IPS-18a (cell line): ENCODE data around the gene LRRC14B.

Experiments used
- H3K27ac ChIP-seq: one replicate; pipeline ENCODE4 v1.5.1; 2013; ENCODE audit warnings: low read length
- H3K27me3 ChIP-seq: one replicate; pipeline ENCODE4 v1.6.1; 2013; ENCODE audit warnings: mild to moderate bottlenecking, low read length; ENCODE audit not compliant: control insufficient read depth, insufficient read depth
- H3K36me3 ChIP-seq: one replicate; pipeline ENCODE4 v1.6.1; 2013; ENCODE audit warnings: low read depth, low read length; ENCODE audit not compliant: control insufficient read depth
- H3K4me1 ChIP-seq: one replicate; pipeline ENCODE4 v1.6.1; 2013; ENCODE audit warnings: low read depth, low read length; ENCODE audit not compliant: control insufficient read depth
- H3K4me3 ChIP-seq: one replicate; pipeline ENCODE4 v1.5.1; 2013; ENCODE audit warnings: low read length
- H3K9ac ChIP-seq: one replicate; pipeline ENCODE4 v1.6.1; 2013; ENCODE audit warnings: mild to moderate bottlenecking, low read length, moderate library complexity
- H3K9me3 ChIP-seq: one replicate; pipeline ENCODE4 v1.6.1; 2013; ENCODE audit warnings: low read depth, low read length; ENCODE audit not compliant: control insufficient read depth

Gene LRRC14B

GRCh38 chr5:180286-180918 lies 10.9 kb upstream of the LRRC14B start:
- H3K4me3 ChIP-seq, result no peak overlapping the region
- H3K9me3 ChIP-seq, result no peaks in the 10 kb centered on the region
- H3K27ac ChIP-seq, result no peak overlapping the region
- H3K27me3 ChIP-seq, result no peaks in the 10 kb centered on the region
- no peaks in the 10 kb centered on the region for H3K4me1 ChIP-seq
- H3K9ac ChIP-seq, result no peak overlapping the region
- no peaks in the 10 kb centered on the region for H3K36me3 ChIP-seq

- Histone ChIP-seq H3K9ac (no peak overlapping the region), H3K9me3 (no peaks in the 10 kb centered on the region), H3K36me3 (no peaks in the 10 kb centered on the region), H3K27me3 (no peaks in the 10 kb centered on the region), H3K27ac (no peak overlapping the region), H3K4me1 (no peaks in the 10 kb centered on the region), H3K4me3 (no peak overlapping the region)
Observed at GRCh38 chr5:181160-181559, 10.1 kb upstream of the LRRC14B start.

- no peaks in the 10 kb centered on the region for H3K27me3 ChIP-seq
Observed at GRCh38 chr5:181566-181965, 9.7 kb upstream of the LRRC14B start.

GRCh38 chr5:182126-182525 lies 9.2 kb upstream of the LRRC14B start:
- H3K27ac ChIP-seq, result no peak overlapping the region
- no peaks in the 10 kb centered on the region for H3K4me1 ChIP-seq
- no peak overlapping the region for H3K4me3 ChIP-seq
- H3K9me3 ChIP-seq, result no peaks in the 10 kb centered on the region
- H3K36me3 ChIP-seq, result no peaks in the 10 kb centered on the region
- H3K9ac ChIP-seq, result no peak overlapping the region
- H3K27me3 ChIP-seq, result no peaks in the 10 kb centered on the region

More at GRCh38 chr5:181566-181965, 9.7 kb upstream of the LRRC14B start:
- H3K9me3 ChIP-seq, result no peaks in the 10 kb centered on the region
- no peaks in the 10 kb centered on the region for H3K36me3 ChIP-seq
- no peak overlapping the region for H3K27ac ChIP-seq
- H3K4me3 ChIP-seq, result no peak overlapping the region
- no peaks in the 10 kb centered on the region for H3K4me1 ChIP-seq
- H3K9ac ChIP-seq, result no peak overlapping the region

- H3K36me3 ChIP-seq, result no peaks in the 10 kb centered on the region
- H3K9me3 ChIP-seq, result no peaks in the 10 kb centered on the region
- H3K4me3 ChIP-seq, result no peak overlapping the region
- no peaks in the 10 kb centered on the region for H3K27me3 ChIP-seq
- H3K9ac ChIP-seq, result no peak overlapping the region
- no peak overlapping the region for H3K27ac ChIP-seq
- no peaks in the 10 kb centered on the region for H3K4me1 ChIP-seq
Observed at GRCh38 chr5:184471-184870, 6.8 kb upstream of the LRRC14B start.

GRCh38 chr5:185095-186070 lies 5.9 kb upstream of the LRRC14B start:
- no peak overlapping the region for H3K27ac ChIP-seq
- no peaks in the 10 kb centered on the region for H3K4me1 ChIP-seq
- no peak overlapping the region for H3K9ac ChIP-seq
- H3K27me3 ChIP-seq, result no peaks in the 10 kb centered on the region
- H3K4me3 ChIP-seq, result no peak overlapping the region
- no peaks in the 10 kb centered on the region for H3K9me3 ChIP-seq
- no peaks in the 10 kb centered on the region for H3K36me3 ChIP-seq

GRCh38 chr5:186091-187041 lies 4.9 kb upstream of the LRRC14B start:
- Histone ChIP-seq H3K36me3 (no peaks in the 10 kb centered on the region), H3K27ac (no peak overlapping the region), H3K4me1 (no peaks in the 10 kb centered on the region), H3K27me3 (no peaks in the 10 kb centered on the region), H3K4me3 (no peak overlapping the region), H3K9ac (no peak overlapping the region), H3K9me3 (no peaks in the 10 kb centered on the region)

GRCh38 chr5:187042-187431 lies 4.3 kb upstream of the LRRC14B start:
- H3K27ac ChIP-seq, result no peak overlapping the region
- H3K4me1 ChIP-seq, result no peaks in the 10 kb centered on the region
- no peak overlapping the region for H3K9ac ChIP-seq
- H3K4me3 ChIP-seq, result no peak overlapping the region
- no peaks in the 10 kb centered on the region for H3K27me3 ChIP-seq
- H3K36me3 ChIP-seq, result no peaks in the 10 kb centered on the region
- no peaks in the 10 kb centered on the region for H3K9me3 ChIP-seq

GRCh38 chr5:187617-188451 lies 3.5 kb upstream of the LRRC14B start:
- H3K4me1 ChIP-seq, result no peaks in the 10 kb centered on the region
- H3K9ac ChIP-seq, result no peak overlapping the region
- H3K27me3 ChIP-seq, result no peaks in the 10 kb centered on the region
- H3K27ac ChIP-seq, result no peak overlapping the region
- no peaks in the 10 kb centered on the region for H3K36me3 ChIP-seq
- no peaks in the 10 kb centered on the region for H3K9me3 ChIP-seq
- H3K4me3 ChIP-seq, result no peak overlapping the region

- Histone ChIP-seq H3K27me3 (no peaks in the 10 kb centered on the region), H3K9ac (no peak overlapping the region), H3K9me3 (no peaks in the 10 kb centered on the region), H3K4me3 (no peak overlapping the region), H3K27ac (no peak overlapping the region), H3K36me3 (no peaks in the 10 kb centered on the region), H3K4me1 (no peaks in the 10 kb centered on the region)
Observed at GRCh38 chr5:188488-189481, 2.5 kb upstream of the LRRC14B start.
